IMR-90 (cell line): ENCODE results near the gene CA6. TPM values are rescaled to one million over a fixed set of nuclear protein-coding genes. Genes with fewer than 3 reads are reported as not detected.

Experiments used
- ATAC-seq: fragments of 200-7000 bp; cut with Tn5 transposase; 2 replicates; pipeline ENCODE4 v1.9.1; 2020; ENCODE audit warnings: low read depth, mild to moderate bottlenecking, moderate library complexity
- BruUV-seq: library from RNA; stranded (reverse); fragments of 400-500 nt; replicated peaks from 2 replicates; lab custom pipeline; 2021; lab: Mats Ljungman, UMichigan
- CTCF ChIA-PET: fragments of 300-600 bp; formaldehyde crosslinking; extraction: SDS; loops from one replicate; lab custom pipeline; 2021; ENCODE audit warnings: antibody characterized with exemption; lab: Yijun Ruan, JAX
- POLR2A ChIA-PET: fragments of 300-600 bp; sonication (Branson Sonifier 250); formaldehyde crosslinking; loops from one replicate; lab custom pipeline; 2022; ENCODE audit warnings: antibody characterized with exemption; ENCODE audit not compliant: unreplicated experiment; lab: Charles Lee
- DNase-seq: peaks from one replicate; pipeline ENCODE4 v3.0.0; 2013
- H2AFZ ChIP-seq: replicated peaks from 2 replicates; pipeline ENCODE3; 2013; ENCODE audit warnings: low read length, mild to moderate bottlenecking; ENCODE audit not compliant: poor library complexity
- H2AK5ac ChIP-seq: 2 replicates; pipeline ENCODE4 v1.6.1; 2013; ENCODE audit warnings: low read depth, low read length, inconsistent platforms
- H2AK9ac ChIP-seq: replicated peaks from 2 replicates; pipeline ENCODE3; 2013; ENCODE audit warnings: mild to moderate bottlenecking, low read depth, low read length, moderate library complexity; ENCODE audit not compliant: poor library complexity
- H2BK120ac ChIP-seq: 2 replicates; pipeline ENCODE4 v1.6.1; 2013; ENCODE audit warnings: low read depth, low read length, inconsistent platforms
- H2BK15ac ChIP-seq: 3 replicates; pipeline ENCODE4 v1.6.1; 2013; ENCODE audit warnings: low read depth, low read length, inconsistent platforms
- H2BK20ac ChIP-seq: 2 replicates; pipeline ENCODE4 v1.6.1; 2013; ENCODE audit warnings: low read depth, mild to moderate bottlenecking, inconsistent platforms, low read length, moderate library complexity
- H2BK5ac ChIP-seq: 2 replicates; pipeline ENCODE4 v1.6.1; 2013; ENCODE audit warnings: mild to moderate bottlenecking, low read depth, low read length, inconsistent platforms; ENCODE audit not compliant: poor library complexity, severe bottlenecking
- H3K14ac ChIP-seq: replicated peaks from 2 replicates; pipeline ENCODE4 v1.6.1; 2013; ENCODE audit warnings: low read depth, low read length, inconsistent platforms
- H3K18ac ChIP-seq: 2 replicates; pipeline ENCODE4 v1.6.1; 2013; ENCODE audit warnings: low read depth, low read length, control low read depth
- H3K23ac ChIP-seq: 2 replicates; pipeline ENCODE4 v1.6.1; 2013; ENCODE audit warnings: low read depth, low read length, inconsistent platforms
- H3K27ac ChIP-seq: 2 replicates; pipeline ENCODE4 v1.5.1; 2013; ENCODE audit warnings: mild to moderate bottlenecking, control low read depth, low read length; ENCODE audit not compliant: insufficient read depth
- H3K27me3 ChIP-seq: 2 replicates; pipeline ENCODE4 v1.6.1; 2013; ENCODE audit warnings: low read length; ENCODE audit not compliant: control insufficient read depth, insufficient read depth
- H3K36me3 ChIP-seq: 2 replicates; pipeline ENCODE4 v1.6.1; 2013; ENCODE audit warnings: low read length, mixed read lengths; ENCODE audit not compliant: control insufficient read depth, insufficient read depth
- H3K4ac ChIP-seq: 2 replicates; pipeline ENCODE4 v1.6.1; 2013; ENCODE audit warnings: low read depth, low read length, inconsistent platforms
- H3K4me1 ChIP-seq: 2 replicates; pipeline ENCODE4 v1.6.1; 2013; ENCODE audit warnings: low read length, mixed read lengths; ENCODE audit not compliant: control insufficient read depth, insufficient read depth
- H3K4me2 ChIP-seq: 2 replicates; pipeline ENCODE4 v1.6.1; 2013; ENCODE audit warnings: low read depth, mild to moderate bottlenecking, control low read depth, low read length, moderate library complexity
- H3K4me3 ChIP-seq: 2 replicates; pipeline ENCODE4 v1.5.1; 2013; ENCODE audit warnings: low read depth, mild to moderate bottlenecking, control low read depth, low read length, moderate library complexity; ENCODE audit not compliant: insufficient read depth
- H3K56ac ChIP-seq: 2 replicates; pipeline ENCODE4 v1.6.1; 2013; ENCODE audit warnings: low read length, inconsistent platforms; ENCODE audit not compliant: insufficient read depth; ENCODE audit errors: extremely low read depth
- H3K79me1 ChIP-seq, 2 experiments: 2 replicates each; pipeline ENCODE4 v1.6.1; 2013; ENCODE audit warnings: low read length in 2 of 2, inconsistent platforms in 1 of 2, low read depth in 1 of 2
- H3K9ac ChIP-seq: 2 replicates; pipeline ENCODE4 v1.6.1; 2013; ENCODE audit warnings: low read depth, low read length, control low read depth
- H3K9me1 ChIP-seq: 2 replicates; pipeline ENCODE4 v1.6.1; 2013; ENCODE audit warnings: low read length, inconsistent platforms; ENCODE audit not compliant: insufficient read depth
- H3K9me3 ChIP-seq: 2 replicates; pipeline ENCODE4 v1.6.1; 2013; ENCODE audit warnings: low read length; ENCODE audit not compliant: control insufficient read depth, insufficient read depth
- H4K20me1 ChIP-seq: 2 replicates; pipeline ENCODE4 v1.6.1; 2013; ENCODE audit warnings: low read length, inconsistent platforms; ENCODE audit not compliant: insufficient read depth
- H4K5ac ChIP-seq: 2 replicates; pipeline ENCODE4 v1.6.1; 2013; ENCODE audit warnings: mild to moderate bottlenecking, low read depth, low read length, control low read depth
- H4K8ac ChIP-seq, 2 experiments: 2 replicates each; pipeline ENCODE4 v1.6.1; 2013; ENCODE audit warnings: low read depth in 2 of 2, low read length in 2 of 2, control low read depth in 1 of 2, inconsistent platforms in 1 of 2
- H4K91ac ChIP-seq: 2 replicates; pipeline ENCODE4 v1.6.1; 2013; ENCODE audit warnings: low read depth, low read length, inconsistent platforms; ENCODE audit not compliant: insufficient read depth
- CEBPB ChIP-seq: IDR thresholded peaks from 2 replicates; pipeline ENCODE4 v1.6.1; 2012; ENCODE audit warnings: low read depth, low read length, improper control_type of control experiment
- CHD1 ChIP-seq: IDR thresholded peaks from 2 replicates; pipeline ENCODE4 v1.6.1; 2012; ENCODE audit warnings: low read depth, low read length, improper control_type of control experiment
- MAZ ChIP-seq: IDR thresholded peaks from 2 replicates; pipeline ENCODE4 v1.6.1; 2012; ENCODE audit warnings: low read depth, mild to moderate bottlenecking, low read length, improper control_type of control experiment, moderate library complexity, borderline replicate concordance
- POLR2A ChIP-seq: IDR thresholded peaks from 2 replicates; pipeline ENCODE4 v1.6.1; 2012; ENCODE audit warnings: mild to moderate bottlenecking, low read depth, low read length
- RAD21 ChIP-seq: IDR thresholded peaks from 2 replicates; pipeline ENCODE4 v1.6.1; 2012; ENCODE audit warnings: low read length, improper control_type of control experiment
- RFX5 ChIP-seq: IDR thresholded peaks from 2 replicates; pipeline ENCODE4 v1.8.0; 2012; ENCODE audit warnings: low read depth, mild to moderate bottlenecking, low read length, moderate library complexity
- SMC3 ChIP-seq: fragments of 150-350 bp; IDR thresholded peaks from 2 replicates; pipeline ENCODE4 v1.6.1; 2016; ENCODE audit warnings: low read depth, mild to moderate bottlenecking, antibody characterized with exemption, low read length, moderate library complexity
- WGBS, 2 experiments: methylation state at CpG; one replicate each; pipeline versions ENCODE4 v1.1.5 to v1.1.7; 2013; ENCODE audit warnings: missing lambda C conversion rate in 2 of 2; ENCODE audit not compliant: insufficient read length in 1 of 2; ENCODE audit errors: extremely low coverage in 2 of 2; 5-methylcytosine and 5-hydroxymethylcytosine counted together
- dilution Hi-C: fragments of 300-500 bp; cut with HindIII; formaldehyde crosslinking; loops from one replicate; pipeline ENCODE4 v1.14.3; 2018; ENCODE audit warnings: low sequenced_read_pairs; ENCODE audit not compliant: unreplicated experiment
- in situ Hi-C: fragments of 300-500 bp; cut with MboI; formaldehyde crosslinking; loops from 3 replicates; pipeline ENCODE4 v1.14.3; 2019; ENCODE audit warnings: low sequenced_read_pairs, inconsistent platforms, mixed read lengths
- intact Hi-C: fragments of 100-400 bp; cut with micrococcal nuclease; formaldehyde crosslinking; loops from 2 replicates; pipeline ENCODE4 v1.10.0; 2022
- polyA plus RNA-seq, 3 experiments: library from polyadenylated mRNA; depleted of rRNA; stranded (reverse); fragments of >200 nt; gene quantifications; 2 replicates each; pipeline ENCODE4 v1.2.3, GENCODE V29; 2012; ENCODE audit warnings: low replicate concordance in 1 of 3
- total RNA-seq: library from RNA; depleted of rRNA; stranded (reverse); fragments of >200 nt; gene quantifications from 2 replicates; pipeline ENCODE4 v1.2.3, GENCODE V29; 2012
- TF ChIP-seq, protein P1 (sequence below): conservative IDR thresholded peaks from 2 replicates; pipeline ENCODE4 v1.5.1; 2012; ENCODE audit warnings: mild to moderate bottlenecking, low read depth, low read length, improper control_type of control experiment

CA6 gene
- total and polyA plus RNA-seq, 2 of the 4 experiments (the other 2 are of a cell fraction) = not detected

DNA sequence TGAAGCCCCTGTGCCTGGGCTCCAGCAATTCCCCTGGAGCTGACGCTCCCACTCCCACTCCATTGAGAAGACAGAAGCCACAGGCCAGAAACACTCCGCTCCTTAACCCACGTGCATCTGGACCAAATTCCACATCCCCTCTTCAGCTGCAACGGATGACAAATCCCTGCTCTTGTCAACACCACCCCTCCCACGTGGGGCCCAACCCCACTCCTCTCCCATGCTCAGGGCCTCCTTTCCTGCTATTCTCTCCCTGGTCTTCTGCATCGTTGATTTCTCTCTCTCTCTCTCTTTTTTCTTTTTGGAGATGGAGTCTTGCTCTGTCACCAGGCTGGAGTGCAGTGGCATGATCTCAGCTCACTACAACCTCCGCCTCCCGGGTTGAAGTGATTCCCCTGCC lies 18.3 kb downstream of the CA6 start:
- no peak overlapping the region for H3K4ac ChIP-seq

More for the DNA sequence above, 18.3 kb downstream of the CA6 start:
- Histone ChIP-seq H3K4me2 (no peak overlapping the region), H3K23ac (no peak overlapping the region), H3K9ac (no peak overlapping the region), H2AK9ac (no peak overlapping the region), H2BK15ac (no peak overlapping the region), H3K79me1 (no peaks in the 10 kb centered on the region), H3K9me1 (no peaks in the 10 kb centered on the region; the same call in 1 of the 2 replicates), H3K9me3 (no peaks in the 10 kb centered on the region; the same call in 1 of the 2 replicates), H3K27me3 (peaks cover 14% of the 10 kb centered on the region), H3K36me3 (no peaks in the 10 kb centered on the region), H3K14ac (no peak overlapping the region), H2BK5ac (no peak overlapping the region), H2BK20ac (no peak overlapping the region), H3K27ac (no peak overlapping the region), H4K91ac (no peak overlapping the region), H2AK5ac (no peak overlapping the region), H3K4me1 (no peaks in the 10 kb centered on the region), H4K5ac (no peak overlapping the region), H3K4me3 (no peak overlapping the region), H4K20me1 (no peaks in the 10 kb centered on the region), H2BK120ac (no peak overlapping the region), H3K18ac (no peak overlapping the region), H2AFZ (peak overlapping the region; percentile 70), H4K8ac (no peak overlapping the region), H3K56ac (no peak overlapping the region)
- ChIA-PET CTCF (no interaction called here), POLR2A (no interaction called here)
- intact Hi-C loops = no loop called here
- in situ Hi-C loops = no loop called here
- ATAC-seq (no peak), DNase-seq (no peak)
- no TSS peak for BruUV-seq
- dilution Hi-C loops = no loop called here
- no peak for TF ChIP-seq SMC3
- no peak for TF ChIP-seq POLR2A
- no peak for TF ChIP-seq RAD21
- no peak for TF ChIP-seq CHD1
- TF ChIP-seq, protein P1, sequence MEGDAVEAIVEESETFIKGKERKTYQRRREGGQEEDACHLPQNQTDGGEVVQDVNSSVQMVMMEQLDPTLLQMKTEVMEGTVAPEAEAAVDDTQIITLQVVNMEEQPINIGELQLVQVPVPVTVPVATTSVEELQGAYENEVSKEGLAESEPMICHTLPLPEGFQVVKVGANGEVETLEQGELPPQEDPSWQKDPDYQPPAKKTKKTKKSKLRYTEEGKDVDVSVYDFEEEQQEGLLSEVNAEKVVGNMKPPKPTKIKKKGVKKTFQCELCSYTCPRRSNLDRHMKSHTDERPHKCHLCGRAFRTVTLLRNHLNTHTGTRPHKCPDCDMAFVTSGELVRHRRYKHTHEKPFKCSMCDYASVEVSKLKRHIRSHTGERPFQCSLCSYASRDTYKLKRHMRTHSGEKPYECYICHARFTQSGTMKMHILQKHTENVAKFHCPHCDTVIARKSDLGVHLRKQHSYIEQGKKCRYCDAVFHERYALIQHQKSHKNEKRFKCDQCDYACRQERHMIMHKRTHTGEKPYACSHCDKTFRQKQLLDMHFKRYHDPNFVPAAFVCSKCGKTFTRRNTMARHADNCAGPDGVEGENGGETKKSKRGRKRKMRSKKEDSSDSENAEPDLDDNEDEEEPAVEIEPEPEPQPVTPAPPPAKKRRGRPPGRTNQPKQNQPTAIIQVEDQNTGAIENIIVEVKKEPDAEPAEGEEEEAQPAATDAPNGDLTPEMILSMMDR = no peak
- no peak for TF ChIP-seq CEBPB
- TF ChIP-seq MAZ = no peak
- TF ChIP-seq RFX5 = no peak
- WGBS, 2 experiments = 40% methylated on average over 4 of the region's 8 CpGs; no CpG with 5 or more reads in 1 of the 2 experiments
